Activated CD8-positive, alpha-beta memory T cell treated with anti-CD3 and anti-CD28 coated beads, Interleukin-2, amount 10 ng/mL, durations not matched to agents 7 days and 5 days (primary cell): ENCODE measurements around the gene NLRP9. TPM values are rescaled to one million over a fixed set of nuclear protein-coding genes. Genes with fewer than 3 reads are reported as not detected.
"Not testable (repeated sequence)": the region's sequence is repeated elsewhere in the genome, so short reads cannot be mapped to it uniquely, and the experiment has no call there.

Experiments used
- ATAC-seq: fragments of 150-1000 bp; cut with Tn5 transposase; one replicate; pipeline ENCODE4 v1.10.0; 2021; ENCODE audit warnings: moderate library complexity
- CTCF ChIA-PET: fragments of 350-600 bp; sonication (Branson Sonifier 250); formaldehyde crosslinking; loops from one replicate; lab custom pipeline; 2021; ENCODE audit warnings: antibody characterized with exemption; lab: Charles Lee
- DNase-seq: peaks from one replicate; pipeline ENCODE4 v3.0.0-alpha.2; 2020
- H3K27ac Mint-ChIP-seq: one replicate; pipeline ENCODE4 v1.8.0; 2021; ENCODE audit warnings: mild to moderate bottlenecking, mixed read lengths
- H3K27me3 Mint-ChIP-seq: one replicate; pipeline ENCODE4 v1.8.0; 2021; ENCODE audit warnings: mixed read lengths
- H3K36me3 Mint-ChIP-seq: one replicate; pipeline ENCODE4 v1.8.0; 2021; ENCODE audit warnings: mild to moderate bottlenecking, mixed read lengths
- H3K4me1 Mint-ChIP-seq: one replicate; pipeline ENCODE4 v1.8.0; 2021; ENCODE audit warnings: mixed read lengths
- H3K4me3 Mint-ChIP-seq: one replicate; pipeline ENCODE4 v1.8.0; 2021; ENCODE audit warnings: mild to moderate bottlenecking, moderate library complexity, mixed read lengths
- H3K9me3 Mint-ChIP-seq: one replicate; pipeline ENCODE4 v1.8.0; 2022; ENCODE audit warnings: low read depth, mixed read lengths
- total RNA-seq, 2 experiments: library from RNA; stranded (reverse); gene quantifications; one replicate each; pipeline ENCODE4 v1.2.3, GENCODE V29; 2021

The NLRP9 gene
- total RNA-seq, 2 experiments from 2014 or later, result not detected

DNA sequence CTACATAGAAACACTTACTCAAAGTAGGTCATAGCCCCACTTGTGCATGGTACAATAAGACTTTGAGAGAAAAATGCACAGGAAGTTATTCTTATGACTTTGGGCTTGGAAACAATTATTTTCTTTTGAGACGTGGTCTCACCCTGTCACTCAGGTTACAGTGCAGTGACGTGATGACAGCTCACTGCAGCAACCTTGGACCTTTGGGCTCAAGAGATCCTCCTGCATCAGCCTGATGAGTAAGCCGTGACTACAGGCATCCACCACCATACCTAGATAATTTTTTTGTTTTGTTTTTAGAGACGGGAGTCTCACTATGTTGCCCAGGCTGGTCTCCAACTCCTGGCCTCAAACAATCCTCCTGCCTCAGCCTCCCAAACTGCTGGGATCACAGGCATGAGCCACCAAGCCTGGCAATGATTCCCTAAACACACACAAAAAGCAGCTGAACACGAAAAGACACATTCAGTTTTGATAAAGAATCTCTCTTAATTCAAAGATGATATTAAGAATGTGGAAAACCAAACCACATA is 17.9 kb downstream of the NLRP9 start:
- Mint-ChIP-seq H3K36me3 (no peaks in the 10 kb centered on the region), H3K27me3 (peaks cover 6% of the 10 kb centered on the region), H3K4me1 (no peaks in the 10 kb centered on the region), H3K9me3 (peaks cover 12% of the 10 kb centered on the region), H3K27ac (no peak overlapping the region), H3K4me3 (no peak overlapping the region)
- CTCF ChIA-PET, result no interaction called here
- ATAC-seq (no peak), DNase-seq (no peak)

DNA sequence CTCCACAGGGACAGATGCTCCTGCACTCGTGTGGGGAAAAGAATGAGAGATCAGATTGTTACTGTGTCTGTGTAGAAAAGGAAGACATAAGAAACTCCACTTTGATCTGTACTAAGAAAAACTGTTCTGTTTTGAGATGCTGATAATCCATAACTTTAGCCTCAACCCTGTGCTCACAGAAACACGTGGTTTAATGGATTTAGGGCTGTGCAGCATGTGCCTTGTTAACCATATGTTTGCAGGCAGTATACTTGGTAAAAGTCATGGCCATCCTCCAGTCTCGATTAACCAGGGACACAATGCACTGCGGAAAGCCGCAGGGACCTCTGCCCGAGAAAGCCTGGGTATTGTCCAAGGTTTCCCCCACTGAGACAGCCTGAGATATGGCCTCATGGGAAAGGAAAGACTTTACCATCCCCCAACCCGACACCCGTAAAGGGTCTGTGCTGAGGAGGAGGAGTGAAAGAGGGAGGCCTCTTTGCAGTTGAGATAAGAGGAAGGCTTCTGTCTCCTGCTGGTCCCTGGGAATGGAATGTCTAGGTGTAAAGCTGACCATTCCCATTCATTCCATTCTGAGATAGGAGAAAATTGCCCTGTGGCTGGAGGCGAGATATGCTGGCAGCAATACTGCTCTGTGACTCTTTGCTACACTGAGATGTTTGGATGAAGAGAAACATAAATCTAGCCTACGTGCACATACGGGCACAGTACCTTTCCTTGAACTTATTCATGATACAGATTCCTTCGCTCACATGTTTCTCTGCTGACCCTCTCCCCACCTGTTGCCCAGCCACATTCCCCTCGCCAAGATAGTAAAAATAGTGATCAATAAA is 20.1 kb downstream of the NLRP9 start:
- H3K4me1 Mint-ChIP-seq, H3K27me3 Mint-ChIP-seq, H3K36me3 Mint-ChIP-seq, H3K27ac Mint-ChIP-seq, H3K4me3 Mint-ChIP-seq, CTCF ChIA-PET, ATAC-seq, DNase-seq: not testable (repeated sequence)
- H3K9me3 Mint-ChIP-seq, result peaks cover 12% of the 10 kb centered on the region

DNA sequence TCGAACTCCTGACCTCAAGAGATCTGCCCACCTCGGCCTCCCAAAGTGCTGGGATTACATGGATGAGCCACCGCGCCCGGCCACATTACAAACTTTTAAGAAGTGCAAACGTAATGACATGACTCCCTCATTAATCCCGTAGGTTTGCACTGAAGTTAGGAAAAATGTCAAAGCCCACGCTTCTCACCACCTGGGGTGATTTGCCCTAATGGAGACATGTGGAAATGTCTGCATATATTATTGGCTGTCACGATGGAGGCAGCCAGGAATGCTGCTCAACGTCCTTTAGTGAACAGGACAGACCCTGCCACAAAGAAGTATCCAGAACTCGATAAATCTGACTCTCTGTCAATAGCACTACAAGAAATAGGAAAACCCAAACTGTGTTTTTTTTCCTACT is 21.0 kb downstream of the NLRP9 start:
- H3K27me3 Mint-ChIP-seq, result peaks cover 6% of the 10 kb centered on the region
- H3K36me3 Mint-ChIP-seq, result no peaks in the 10 kb centered on the region
- no peak for ATAC-seq
- CTCF ChIA-PET, result no interaction called here
- DNase-seq, result no peak
- no peak overlapping the region for H3K4me3 Mint-ChIP-seq
- peaks cover 10% of the 10 kb centered on the region for H3K9me3 Mint-ChIP-seq
- no peaks in the 10 kb centered on the region for H3K4me1 Mint-ChIP-seq
- H3K27ac Mint-ChIP-seq, result no peak overlapping the region

DNA sequence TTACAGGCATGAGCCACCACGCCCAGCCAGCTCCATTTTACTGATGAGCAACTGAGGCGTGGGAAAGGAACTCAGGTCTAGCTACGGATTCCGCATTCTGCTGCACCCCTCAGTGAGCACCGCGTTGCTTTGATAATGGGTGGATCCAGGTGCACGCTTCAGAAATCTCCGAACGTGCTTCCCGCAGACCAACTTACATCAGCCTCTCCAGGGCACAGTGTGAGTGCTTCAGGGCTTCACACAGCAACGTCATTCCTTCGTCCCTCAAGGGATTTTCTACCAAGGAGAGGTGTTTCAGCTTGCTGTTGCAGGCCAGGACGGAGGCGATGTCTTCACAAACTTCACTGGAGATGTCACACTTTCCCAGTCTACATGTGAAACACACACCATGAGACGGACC is 21.7 kb downstream of the NLRP9 start:
- no peak for DNase-seq
- no peak for ATAC-seq
- Mint-ChIP-seq H3K4me3 (no peak overlapping the region), H3K27ac (no peak overlapping the region), H3K9me3 (peaks cover 6% of the 10 kb centered on the region), H3K27me3 (peaks cover 6% of the 10 kb centered on the region), H3K4me1 (no peaks in the 10 kb centered on the region), H3K36me3 (no peaks in the 10 kb centered on the region)
- CTCF ChIA-PET, result no interaction called here

DNA sequence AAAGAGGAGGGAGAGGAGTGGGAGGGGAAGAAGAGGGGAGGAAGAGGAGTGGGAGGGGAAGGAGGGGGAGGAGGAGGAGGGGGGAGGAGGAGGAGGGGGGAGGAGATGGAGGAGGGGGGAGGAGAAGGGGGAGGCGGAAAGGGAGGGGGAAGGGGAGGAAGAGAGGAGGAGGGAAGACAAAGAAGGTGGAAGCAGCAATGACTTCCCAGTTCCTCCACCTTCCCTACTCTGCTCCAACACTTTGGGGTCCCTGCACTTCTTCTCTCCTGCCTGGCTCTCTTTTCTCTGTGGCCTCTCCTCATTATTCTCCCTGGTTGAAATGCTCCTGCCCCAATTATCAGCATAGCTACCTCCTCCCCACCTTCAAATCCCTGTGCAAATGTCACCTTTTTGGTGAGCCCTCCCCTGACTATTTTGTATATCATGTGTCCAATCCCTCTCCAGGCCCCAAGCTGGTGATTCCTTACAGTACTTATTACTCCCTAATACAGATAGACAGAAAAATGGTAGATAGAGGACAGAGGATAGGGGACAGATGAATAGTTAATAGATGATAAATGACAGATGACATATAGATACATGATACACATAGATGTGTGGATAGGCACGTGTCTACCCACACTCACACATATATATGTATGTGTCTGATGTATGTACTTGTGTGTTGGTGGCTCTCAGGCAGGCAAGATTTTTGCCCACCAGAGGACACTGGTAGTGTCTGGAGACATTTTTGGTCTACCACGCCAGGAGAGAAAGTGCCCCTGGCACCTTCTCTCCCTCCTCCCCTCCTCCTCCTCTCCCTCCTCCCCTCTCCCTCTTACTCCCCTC is 25.2 kb downstream of the NLRP9 start:
- H3K4me3 Mint-ChIP-seq, result no peak overlapping the region
- DNase-seq (no peak), ATAC-seq (peak; percentile 51)
- H3K4me1 Mint-ChIP-seq, result no peaks in the 10 kb centered on the region
- H3K27ac Mint-ChIP-seq, result no peak overlapping the region
- peaks cover 14% of the 10 kb centered on the region for H3K27me3 Mint-ChIP-seq
- H3K9me3 Mint-ChIP-seq, result peaks cover 4% of the 10 kb centered on the region
- H3K36me3 Mint-ChIP-seq, result no peaks in the 10 kb centered on the region
- CTCF ChIA-PET, result no interaction called here

DNA sequence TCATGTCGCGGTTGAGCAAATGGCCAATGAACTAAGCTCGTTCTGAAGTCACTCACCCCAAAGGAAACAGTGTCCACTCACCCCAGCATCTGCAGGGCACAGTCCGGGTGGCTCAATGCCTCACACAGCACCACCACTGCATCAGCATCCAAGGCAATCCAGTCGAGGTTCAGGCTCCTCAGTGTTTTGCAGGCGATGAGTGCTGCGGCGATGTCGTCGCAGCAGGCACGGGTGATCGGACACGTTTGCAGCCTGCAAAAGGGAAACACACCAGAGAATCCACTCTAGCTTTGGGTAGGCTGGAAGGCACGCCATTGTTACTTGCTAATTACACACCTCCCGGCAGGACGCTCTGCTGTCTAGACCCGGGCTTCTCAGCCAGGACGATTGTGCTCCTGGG is 26.5 kb downstream of the NLRP9 start:
- CTCF ChIA-PET, result no interaction called here
- DNase-seq (no peak), ATAC-seq (no peak)
- H3K9me3 Mint-ChIP-seq, result peaks cover 4% of the 10 kb centered on the region
- no peak overlapping the region for H3K4me3 Mint-ChIP-seq
- H3K4me1 Mint-ChIP-seq, result no peaks in the 10 kb centered on the region
- H3K27ac Mint-ChIP-seq, result no peak overlapping the region
- peaks cover 14% of the 10 kb centered on the region for H3K27me3 Mint-ChIP-seq
- no peaks in the 10 kb centered on the region for H3K36me3 Mint-ChIP-seq

DNA sequence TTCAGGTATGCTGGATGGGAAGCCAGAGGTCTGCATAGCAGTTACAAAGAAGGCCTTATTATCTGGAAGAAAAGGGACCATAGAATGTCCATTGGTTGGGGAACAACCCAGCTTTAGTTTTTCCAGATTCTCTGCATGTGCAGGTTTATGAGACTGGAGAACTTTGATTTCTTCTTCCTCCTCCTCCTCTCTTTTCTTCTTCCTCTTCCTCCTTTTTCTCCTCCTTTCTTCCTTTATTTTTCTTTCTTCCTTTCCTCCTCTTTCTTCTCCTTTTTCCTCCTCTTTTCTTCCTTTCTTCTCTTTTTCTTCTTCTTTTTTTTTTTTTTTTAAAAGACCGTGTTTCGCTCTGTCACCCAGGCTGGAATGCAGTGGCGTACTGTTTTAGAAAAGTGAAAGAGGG is 32.2 kb downstream of the NLRP9 start:
- no peak overlapping the region for H3K27ac Mint-ChIP-seq
- CTCF ChIA-PET, result no interaction called here
- H3K9me3 Mint-ChIP-seq, result no peaks in the 10 kb centered on the region
- DNase-seq (no peak), ATAC-seq (no peak)
- H3K4me1 Mint-ChIP-seq, result no peaks in the 10 kb centered on the region
- H3K4me3 Mint-ChIP-seq, result no peak overlapping the region
- H3K27me3 Mint-ChIP-seq, result peaks cover 14% of the 10 kb centered on the region
- peaks cover 12% of the 10 kb centered on the region for H3K36me3 Mint-ChIP-seq

DNA sequence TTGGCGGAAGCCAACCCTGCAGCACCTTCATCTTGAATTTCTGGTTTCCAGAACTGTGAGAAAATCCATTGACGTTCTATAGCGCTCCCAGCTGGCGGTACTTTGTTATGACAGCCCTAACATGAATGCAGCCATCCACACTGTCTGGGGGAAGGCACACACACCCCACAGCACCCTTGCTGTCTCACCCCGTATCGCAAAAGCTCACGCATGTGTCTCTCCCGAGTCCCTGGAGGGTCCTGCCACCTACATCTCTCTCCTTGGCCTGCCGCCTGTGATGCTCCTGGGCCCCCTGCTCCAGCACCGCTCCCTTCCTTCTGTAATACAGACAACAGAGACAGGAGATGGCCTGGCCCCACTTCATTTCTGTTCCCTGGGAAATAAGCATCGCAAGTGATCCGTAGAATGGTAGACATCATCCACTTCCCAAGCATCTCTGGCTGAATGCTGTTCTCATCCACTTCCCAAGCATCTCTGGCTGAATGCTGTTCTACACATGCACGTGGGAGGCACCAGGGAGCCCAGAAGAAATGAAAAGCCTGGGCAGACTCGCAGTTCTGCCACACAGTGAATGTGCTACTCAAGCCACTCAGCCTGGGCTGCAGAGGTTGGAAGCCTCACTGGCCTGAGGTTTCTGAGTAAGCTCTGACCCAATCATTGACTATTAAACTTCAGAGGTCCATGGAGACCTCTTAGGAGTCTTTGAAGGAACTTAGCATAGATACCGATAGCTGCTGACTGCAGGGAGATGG is 33.5 kb downstream of the NLRP9 start:
- no peak for DNase-seq
- ATAC-seq, result no peak
- H3K27me3 Mint-ChIP-seq, result peaks cover 11% of the 10 kb centered on the region
- CTCF ChIA-PET, result interaction anchor here (1.3 to 2.5 kb wide), 3 partner anchors 26 to 106 kb away, joined by 3 to 8 read pairs (median 5); partner anchors contain the start of gene ZNF784
- H3K9me3 Mint-ChIP-seq, result no peaks in the 10 kb centered on the region
- no peak overlapping the region for H3K4me3 Mint-ChIP-seq
- H3K36me3 Mint-ChIP-seq, result peaks cover 17% of the 10 kb centered on the region
- no peaks in the 10 kb centered on the region for H3K4me1 Mint-ChIP-seq
- no peak overlapping the region for H3K27ac Mint-ChIP-seq

DNA sequence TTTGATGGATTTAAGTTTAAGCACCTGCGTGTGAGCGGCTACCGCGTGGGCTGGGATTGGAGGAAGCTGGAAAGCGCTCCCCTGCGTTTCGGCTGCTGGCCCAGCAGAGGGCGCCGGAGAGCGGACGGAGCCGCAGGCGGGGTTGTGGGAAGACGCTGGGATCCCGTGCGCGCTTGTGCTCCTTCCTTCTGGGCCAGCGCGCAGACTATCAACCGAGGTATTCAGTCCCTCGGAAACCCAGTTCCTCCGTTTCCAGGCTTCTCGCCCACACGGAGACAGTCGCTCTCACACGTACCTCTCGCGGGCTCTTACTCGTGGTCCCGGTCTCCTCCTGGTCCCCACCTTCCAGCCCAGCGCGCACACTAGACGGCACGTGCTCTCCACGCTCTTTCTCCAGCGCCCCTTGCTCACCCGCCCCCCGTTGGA is 34.4 kb downstream of the NLRP9 start:
- peaks cover 17% of the 10 kb centered on the region for H3K36me3 Mint-ChIP-seq
- H3K4me1 Mint-ChIP-seq, result no peaks in the 10 kb centered on the region
- DNase-seq, result no peak
- no peaks in the 10 kb centered on the region for H3K9me3 Mint-ChIP-seq
- ATAC-seq, result no peak
- H3K27me3 Mint-ChIP-seq, result peaks cover 3% of the 10 kb centered on the region
- H3K27ac Mint-ChIP-seq, result no peak overlapping the region
- no peak overlapping the region for H3K4me3 Mint-ChIP-seq
- CTCF ChIA-PET, result interaction anchor here (1.0 to 2.5 kb wide), 6 partner anchors 10 to 106 kb away, joined by 3 to 8 read pairs (median 5); partner anchors contain the start of gene ZNF784

DNA sequence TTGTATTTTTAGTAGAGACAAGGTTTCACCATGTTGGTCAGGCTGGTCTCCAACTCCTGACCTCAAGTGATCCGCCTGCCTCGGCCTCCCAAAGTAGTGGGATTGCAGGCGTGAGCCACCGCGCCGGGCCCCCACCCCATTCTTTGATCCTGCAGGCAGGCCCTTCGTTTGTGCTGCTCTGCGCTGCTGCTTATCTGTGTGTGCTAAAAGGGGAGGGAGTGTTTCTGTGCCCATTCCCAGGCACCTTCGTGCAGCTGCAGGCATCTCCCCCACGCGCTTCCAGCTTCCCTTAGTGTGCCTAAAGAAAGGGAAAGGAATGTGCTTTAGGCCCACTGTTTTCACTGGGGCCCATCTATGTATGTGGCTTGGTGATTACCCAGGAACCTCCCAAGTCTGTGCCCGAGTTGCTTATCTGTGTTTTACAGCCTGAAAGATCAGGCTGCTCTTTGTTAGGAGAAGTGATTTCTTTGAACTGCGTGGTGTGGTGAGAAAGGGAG is 36.0 kb downstream of the NLRP9 start:
- DNase-seq, result no peak
- Mint-ChIP-seq H3K9me3 (no peaks in the 10 kb centered on the region), H3K27me3 (no peaks in the 10 kb centered on the region), H3K27ac (no peak overlapping the region), H3K4me3 (no peak overlapping the region), H3K36me3 (peaks cover 19% of the 10 kb centered on the region), H3K4me1 (no peaks in the 10 kb centered on the region)
- ATAC-seq, result no peak
- CTCF ChIA-PET, result interaction anchor here (2.1 to 2.5 kb wide), 2 partner anchors 26 to 108 kb away, joined by 6 to 8 read pairs; no protein-coding TSS in a partner anchor

DNA sequence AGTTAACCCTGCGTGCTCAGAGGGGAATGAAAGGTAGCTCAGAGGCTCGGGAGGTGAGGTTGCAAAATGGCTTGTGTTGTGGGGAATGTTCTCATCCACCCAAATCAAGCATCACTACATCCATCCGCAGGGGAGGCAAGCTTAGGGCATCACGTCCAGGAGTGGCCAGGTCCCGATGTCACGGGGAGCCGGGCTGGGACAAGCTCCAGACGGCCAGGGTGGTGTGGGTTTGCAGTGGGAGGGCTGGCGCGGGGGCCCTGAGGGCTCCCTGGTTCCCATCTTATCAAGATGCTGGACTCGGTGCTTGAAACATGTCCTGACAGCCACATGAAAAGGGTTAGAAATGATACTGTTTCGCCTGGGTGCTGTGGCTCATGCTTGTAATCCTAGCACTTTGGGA is 37.4 kb downstream of the NLRP9 start:
- no peaks in the 10 kb centered on the region for H3K9me3 Mint-ChIP-seq
- ATAC-seq (no peak), DNase-seq (no peak)
- peaks cover 19% of the 10 kb centered on the region for H3K36me3 Mint-ChIP-seq
- H3K4me1 Mint-ChIP-seq, result no peaks in the 10 kb centered on the region
- H3K27me3 Mint-ChIP-seq, result no peaks in the 10 kb centered on the region
- CTCF ChIA-PET, result no interaction called here
- H3K4me3 Mint-ChIP-seq, result no peak overlapping the region
- no peak overlapping the region for H3K27ac Mint-ChIP-seq

DNA sequence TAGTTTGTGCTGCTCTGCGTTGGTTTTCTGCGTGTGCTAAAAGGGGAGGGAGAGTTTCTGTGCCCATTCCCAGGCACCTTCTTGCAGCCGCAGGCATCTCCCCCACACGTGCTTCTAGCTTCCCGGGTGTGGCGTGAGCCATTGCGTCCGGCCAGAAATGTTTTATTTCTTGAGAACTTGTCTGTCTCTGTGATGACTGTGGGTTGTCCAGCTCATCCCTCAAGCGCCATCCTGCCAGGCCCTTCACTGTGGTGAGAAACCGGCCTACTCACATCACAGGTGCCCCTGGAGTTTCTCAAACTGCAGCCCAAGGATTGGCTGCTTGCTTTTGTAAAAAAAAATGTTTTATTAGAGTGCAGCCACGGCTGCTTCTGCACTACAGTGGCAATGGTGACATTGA is 39.0 kb downstream of the NLRP9 start:
- CTCF ChIA-PET, result no interaction called here

DNA sequence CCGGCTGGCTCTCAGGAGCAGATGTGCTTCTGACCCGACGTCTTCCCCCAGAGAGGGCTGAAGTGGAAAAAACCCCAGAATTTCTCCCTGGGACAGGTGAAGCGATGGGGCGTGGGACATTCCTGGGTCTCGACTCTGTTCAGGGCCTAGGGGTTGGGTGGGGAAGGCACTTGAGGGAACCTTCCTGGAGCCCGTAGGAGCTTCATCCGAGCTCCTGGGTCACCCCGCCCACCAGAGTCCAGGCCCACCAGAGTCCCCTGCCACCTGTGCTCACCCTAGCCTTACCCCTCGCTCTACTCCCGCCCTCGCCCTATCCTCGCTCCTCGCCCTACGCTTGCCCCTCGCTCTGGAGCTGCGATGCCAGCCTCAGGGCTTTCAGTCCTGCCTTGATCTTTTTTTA is 39.9 kb downstream of the NLRP9 start:
- Mint-ChIP-seq H3K9me3 (no peaks in the 10 kb centered on the region), H3K36me3 (peaks cover 14% of the 10 kb centered on the region), H3K27ac (no peak overlapping the region)

More for the DNA sequence above, 39.0 kb downstream of the NLRP9 start:
- H3K27ac Mint-ChIP-seq, result no peak overlapping the region
- H3K27me3 Mint-ChIP-seq, result no peaks in the 10 kb centered on the region
- H3K4me1 Mint-ChIP-seq, result no peaks in the 10 kb centered on the region
- ATAC-seq (no peak), DNase-seq (no peak)
- peaks cover 14% of the 10 kb centered on the region for H3K36me3 Mint-ChIP-seq
- no peak overlapping the region for H3K4me3 Mint-ChIP-seq
- no peaks in the 10 kb centered on the region for H3K9me3 Mint-ChIP-seq

More for the DNA sequence above, 39.9 kb downstream of the NLRP9 start:
- Mint-ChIP-seq H3K4me1 (no peaks in the 10 kb centered on the region), H3K4me3 (no peak overlapping the region), H3K27me3 (no peaks in the 10 kb centered on the region)
- CTCF ChIA-PET, result no interaction called here
- no peak for DNase-seq
- no peak for ATAC-seq
